Activated naive CD4-positive, alpha-beta T cell (primary cell): Measurements from ENCODE around the gene CCDC57.
"Not testable (repeated sequence)": the region's sequence is repeated elsewhere in the genome, so short reads cannot be mapped to it uniquely, and the experiment has no call there.

Experiments used
- DNase-seq, 4 experiments: peaks; one replicate each; lab custom pipeline; 2025; lab: John Stamatoyannopoulos, UW

Gene CCDC57

DNA sequence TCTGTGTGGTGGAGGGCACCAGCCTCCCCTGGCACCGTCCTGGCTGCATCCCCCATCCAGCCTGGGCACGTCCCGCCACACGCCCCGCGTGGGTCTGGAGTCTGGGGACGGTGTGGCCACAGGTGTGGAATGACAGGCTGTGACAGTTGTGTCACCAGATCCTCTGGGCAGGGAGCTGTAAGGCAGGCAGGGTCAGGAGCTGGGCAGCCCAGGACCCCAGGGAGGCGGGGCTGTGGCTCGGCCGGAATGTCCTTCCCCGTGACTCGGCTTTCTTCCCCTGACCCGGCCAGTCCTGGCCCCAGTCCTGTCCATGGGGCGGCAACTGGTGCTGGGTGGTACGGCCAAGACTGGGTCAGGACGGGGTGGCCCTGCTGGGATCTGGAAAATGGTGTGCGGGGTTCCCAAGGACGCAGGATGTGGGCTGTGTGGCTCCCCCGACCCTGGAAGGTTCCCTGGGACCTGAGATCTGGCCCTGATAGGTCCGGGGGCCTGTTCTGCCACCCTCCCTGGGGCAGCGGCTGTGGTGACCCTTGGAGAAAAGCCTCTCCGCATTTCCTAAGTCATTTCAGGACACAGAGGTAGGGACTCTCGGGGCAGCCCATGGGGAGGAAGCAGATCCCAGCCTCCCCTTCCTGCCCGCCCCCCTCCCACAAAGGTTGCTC, 12.9 kb upstream of the CCDC57 start:
- no peak for DNase-seq

DNA sequence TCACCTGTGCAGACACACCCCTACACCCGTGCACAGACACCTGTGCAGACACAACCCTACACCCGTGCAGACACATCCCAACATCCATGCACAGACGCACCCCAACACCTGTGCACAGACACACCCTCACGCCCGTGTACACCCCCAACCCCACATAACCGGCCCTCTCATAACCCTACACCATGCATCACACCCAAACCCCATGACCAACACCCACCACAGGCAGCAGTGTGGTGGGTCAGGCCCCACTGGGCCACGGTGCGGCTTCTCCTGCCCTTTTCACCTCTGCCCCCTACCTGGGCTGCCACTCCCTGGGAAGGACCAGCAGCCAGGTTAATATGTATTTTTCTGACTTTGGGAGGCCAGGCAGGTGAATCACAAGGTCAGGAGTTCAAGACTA, 12.0 kb upstream of the CCDC57 start:
- DNase-seq: no peak

DNA sequence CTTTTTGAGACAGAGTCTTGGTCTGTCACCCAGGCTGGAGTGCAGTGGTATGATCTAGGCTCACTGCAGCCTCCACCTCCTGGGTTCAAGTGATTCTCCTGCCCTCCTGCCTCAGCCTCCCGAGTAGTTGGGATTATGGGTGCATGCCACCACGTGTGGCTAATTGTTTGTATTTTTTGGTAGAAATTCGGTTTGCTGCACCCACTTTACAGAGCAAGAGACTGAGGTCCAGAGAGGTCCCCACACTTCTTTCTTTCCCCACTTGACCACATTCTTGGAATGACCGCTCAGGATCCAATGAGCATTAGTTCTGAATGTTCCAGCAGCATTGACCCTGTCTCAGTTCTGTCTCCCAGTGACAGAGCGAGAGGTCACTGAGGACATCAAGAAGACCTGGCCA, 10.9 kb upstream of the CCDC57 start:
- DNase-seq: no peak

DNA sequence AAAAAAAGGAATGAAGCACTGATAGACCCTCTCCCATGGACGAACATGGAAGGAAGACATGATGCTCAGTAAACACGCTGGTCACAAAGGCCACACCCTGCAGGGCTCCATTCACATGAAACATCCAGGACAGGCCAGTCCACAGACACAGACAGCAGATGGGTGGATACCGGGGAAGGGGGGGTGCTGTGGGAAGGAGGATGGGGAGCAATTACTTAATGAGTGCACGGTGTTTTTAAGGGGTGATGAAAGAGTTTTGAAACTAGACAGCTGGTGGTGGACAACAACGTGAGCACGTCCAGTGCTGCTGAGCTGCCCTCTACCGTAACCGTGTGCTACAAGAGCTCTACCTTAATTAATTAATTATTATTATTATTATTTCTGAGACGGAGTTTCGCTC, 10.2 kb upstream of the CCDC57 start:
- no peak for DNase-seq

DNA sequence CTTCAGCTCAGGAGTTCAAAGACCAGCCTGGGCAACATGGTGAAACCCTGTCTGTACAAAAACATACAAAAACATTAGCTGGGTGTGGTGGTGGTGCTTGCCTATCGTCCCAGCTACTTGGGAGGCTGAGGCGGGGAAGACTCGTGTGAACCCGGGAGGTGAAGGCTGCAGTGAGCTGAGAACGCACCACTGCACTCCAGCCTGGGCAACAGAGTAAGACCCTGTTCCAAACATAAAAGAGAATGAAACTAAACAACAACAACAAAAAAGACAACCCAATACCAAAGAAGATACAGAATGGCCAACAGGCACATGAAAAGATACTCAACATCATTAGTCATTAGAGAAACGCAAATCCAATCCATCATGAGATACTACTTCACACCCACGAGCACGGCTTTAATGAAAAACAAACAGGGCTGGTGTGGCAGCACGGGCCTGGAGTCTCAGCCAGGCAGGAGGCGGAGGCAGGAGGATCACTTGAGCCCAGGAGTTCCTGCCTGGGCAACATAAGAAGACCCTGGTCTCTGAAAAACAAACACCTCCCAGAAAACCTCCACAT, 8.8 kb upstream of the CCDC57 start:
- no peak for DNase-seq

DNA sequence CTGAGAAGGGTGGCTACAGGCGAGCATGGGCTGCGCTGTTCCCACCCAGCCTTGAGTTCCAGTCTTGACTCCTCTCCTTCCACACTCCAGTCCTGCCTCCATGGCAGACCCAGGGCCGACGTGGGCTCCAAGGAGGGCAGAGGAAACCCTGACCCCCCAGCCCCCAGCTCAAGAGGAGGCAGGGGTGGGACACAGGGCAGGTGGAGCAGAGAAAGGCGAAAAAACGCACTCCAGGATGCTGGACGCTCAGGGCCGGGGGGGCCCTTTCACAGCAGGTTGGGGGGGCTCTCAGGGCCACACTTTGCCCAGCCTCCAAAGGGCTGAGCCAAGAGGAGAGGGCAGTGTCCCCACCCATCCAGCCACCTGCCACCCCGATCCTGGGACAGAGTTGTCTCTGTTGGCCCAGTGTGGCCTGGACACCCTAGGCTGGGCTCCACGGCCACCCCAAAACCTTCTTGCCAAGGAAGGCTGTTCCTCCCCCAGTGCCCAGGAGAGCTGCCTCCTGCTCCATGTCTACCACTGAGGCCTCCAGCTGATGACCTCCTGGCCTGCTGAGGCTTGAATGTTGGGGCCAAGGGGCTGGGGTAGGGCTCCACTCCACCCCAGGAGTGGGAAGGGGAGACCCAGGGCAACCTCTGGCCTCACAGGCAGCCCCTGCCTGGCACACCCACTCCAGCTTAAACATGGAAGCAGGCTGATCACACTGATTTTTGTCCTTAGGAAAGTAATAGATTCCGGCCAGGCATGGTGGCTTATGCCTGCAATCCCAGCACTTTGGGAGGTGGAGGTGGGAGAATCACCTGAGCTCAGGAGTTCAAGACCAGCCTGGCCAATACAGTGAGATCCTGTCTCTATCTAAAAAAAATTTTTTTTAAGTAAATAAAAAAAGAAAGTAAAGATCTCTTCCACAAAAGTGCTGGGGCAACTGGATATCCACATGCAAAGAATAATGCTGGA, 7.4 kb upstream of the CCDC57 start:
- no peak for DNase-seq

DNA sequence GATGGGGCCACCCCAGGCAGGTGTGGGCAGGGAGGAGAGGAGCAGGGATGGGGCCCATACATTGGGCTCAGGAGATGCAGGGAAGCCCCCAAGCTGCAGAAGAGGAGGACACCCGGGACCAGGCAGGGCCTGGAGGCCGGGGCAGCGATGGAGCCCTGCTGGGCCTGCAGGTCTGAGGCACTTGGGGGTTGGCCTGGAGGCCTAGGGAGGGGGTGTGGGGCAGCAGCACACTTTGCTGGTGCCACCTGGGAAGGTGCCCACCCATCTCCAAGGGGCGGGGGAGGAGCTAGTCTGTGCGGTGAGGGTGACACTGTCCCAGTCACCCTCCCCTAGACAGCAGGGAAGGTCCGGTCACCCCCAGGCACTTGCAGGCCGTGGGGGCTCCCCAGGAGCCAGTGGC, 6.4 kb upstream of the CCDC57 start:
- no peak for DNase-seq

DNA sequence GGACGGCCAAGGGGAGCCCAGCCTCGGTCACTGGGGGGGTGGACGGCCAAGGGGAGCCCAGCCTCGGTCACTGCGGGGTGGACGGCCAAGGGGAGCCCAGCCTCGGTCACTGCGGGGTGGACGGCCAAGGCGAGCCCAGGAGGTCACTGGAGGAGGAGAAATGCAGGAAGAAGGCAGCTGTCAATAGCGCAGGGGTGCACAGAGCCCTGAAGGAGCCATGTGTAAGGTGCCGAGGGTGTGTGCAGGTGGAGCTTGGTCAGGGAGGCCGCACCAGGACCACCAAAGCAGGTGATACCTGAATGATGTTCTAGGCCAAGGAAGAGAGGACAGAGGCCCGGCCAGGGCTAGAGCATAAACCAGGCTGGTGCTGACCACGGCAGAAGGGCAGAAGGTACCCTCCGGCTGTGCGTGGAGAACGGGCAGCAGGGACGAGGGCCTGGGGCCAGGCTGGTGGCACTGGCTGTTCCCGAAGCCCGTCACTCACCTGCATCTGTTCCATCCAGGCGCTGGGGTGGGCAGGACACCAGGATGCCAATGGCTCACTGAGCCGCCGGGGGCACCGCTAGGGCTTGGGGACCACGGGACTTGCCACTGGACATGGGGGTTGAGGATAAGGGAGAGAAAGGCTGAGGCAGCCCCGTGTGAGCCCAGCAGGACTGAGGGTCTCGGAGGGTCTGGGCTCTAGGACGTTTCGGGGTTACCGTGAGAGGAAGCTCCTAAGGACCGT, 5.9 kb upstream of the CCDC57 start:
- no peak for DNase-seq

DNA sequence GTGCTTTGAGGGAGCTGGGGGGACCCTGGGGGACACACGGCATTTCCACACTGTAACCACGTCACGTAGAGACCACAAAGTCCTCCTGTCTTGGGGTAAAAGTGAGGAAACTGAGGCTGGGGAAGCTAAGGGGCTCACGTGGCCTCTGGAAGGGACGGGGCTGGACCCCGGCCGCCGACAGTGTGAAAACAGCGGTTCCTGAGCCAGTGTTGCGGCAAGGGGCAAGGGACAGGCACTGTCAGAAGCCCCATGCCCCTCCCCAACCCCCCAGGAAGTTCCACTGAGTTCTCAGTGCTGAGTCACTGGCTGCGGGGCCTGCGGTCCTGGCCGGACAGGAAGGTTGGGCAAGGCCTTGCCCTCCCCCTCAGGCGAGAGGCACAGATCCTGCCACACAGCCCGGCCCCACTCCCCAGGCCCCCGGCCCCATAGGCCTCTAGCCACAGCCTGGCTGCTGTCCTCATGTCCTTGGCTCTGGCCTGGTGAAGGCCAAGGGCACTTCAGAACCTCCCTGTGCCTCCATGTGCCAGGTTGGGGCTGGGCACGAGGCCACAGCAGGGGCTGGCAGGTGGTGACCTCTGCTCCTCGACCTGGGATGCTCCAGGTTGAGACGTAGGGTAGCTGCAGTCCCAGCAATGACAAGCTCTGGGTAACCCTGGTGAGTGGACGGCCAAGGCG, 5.0 kb upstream of the CCDC57 start:
- DNase-seq: no peak

DNA sequence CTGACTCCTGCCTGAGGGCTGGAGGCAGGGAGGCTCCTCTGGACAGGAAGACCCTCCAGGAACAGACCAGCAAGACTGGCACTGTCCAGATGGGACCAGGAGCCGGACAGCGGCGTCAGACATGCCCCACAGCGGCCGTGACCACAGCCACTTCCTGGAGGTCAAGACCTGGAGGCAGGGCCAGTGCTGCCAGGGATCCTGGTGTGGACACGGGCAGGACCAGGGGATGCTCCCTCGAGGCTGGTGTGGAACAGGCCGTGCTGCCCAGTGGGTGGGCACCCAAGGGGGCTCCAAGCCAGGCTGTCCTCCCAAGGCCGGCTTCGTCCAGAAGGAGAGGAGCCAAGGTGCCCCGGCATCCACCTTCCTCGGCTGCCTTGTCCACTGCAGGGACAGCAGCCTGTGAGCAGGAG, 4.5 kb upstream of the CCDC57 start:
- no peak for DNase-seq

DNA sequence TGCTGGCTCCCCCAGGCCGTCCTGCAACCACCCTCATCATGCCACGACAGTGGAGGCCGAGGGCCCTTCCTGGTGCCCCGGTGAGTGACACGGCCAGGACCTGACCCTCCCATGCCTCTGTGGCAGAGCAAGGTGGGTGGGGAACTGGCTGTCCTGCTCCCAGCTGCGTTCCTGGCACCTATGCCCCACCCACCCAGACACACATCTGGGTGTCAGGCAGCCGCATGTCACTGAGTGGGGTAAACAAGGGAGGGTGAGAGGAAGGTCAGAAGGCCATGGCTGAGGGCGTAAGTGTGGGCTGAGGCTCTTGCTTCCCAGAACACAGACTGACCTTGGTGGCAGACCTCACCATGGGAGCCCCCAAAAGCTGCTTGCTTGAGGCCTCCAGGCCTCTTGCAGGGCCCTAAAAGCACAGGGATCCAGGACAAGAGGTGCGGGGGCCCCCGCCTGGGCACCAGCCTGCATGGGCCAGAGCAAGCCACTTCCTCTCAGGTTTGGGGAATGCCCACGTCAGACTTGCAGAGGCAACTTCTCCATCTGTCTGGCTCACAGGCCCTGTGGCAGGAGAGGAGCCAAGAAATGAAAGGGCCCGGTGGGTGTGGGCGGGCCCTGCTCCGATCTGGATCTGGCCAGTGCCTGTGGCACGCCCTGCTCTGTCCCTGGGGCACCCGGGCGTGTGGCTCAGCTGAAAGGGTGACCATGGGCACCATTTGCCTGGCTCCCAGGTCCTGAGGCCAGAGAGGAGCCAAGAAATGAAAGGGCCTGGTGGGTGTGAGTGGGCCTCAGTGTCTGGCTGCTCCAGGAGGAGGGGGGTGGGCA, 3.9 kb upstream of the CCDC57 start:
- no peak for DNase-seq

DNA sequence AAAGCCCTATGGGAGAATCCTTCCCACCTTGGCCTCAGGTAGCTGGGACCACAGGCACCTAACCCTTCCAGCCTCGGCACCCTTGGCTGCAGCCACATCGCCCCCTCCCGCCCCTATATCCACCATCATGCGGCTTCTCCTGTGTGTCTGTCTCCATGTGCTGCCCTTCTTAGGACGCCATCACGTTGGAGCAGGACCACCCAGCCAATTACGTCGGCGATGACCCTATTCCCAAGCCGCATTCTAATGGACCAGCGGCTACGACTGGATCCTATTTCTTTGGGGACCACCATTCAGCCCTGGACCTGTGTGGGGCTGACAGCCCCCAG, 3.3 kb upstream of the CCDC57 start:
- DNase-seq: no peak

DNA sequence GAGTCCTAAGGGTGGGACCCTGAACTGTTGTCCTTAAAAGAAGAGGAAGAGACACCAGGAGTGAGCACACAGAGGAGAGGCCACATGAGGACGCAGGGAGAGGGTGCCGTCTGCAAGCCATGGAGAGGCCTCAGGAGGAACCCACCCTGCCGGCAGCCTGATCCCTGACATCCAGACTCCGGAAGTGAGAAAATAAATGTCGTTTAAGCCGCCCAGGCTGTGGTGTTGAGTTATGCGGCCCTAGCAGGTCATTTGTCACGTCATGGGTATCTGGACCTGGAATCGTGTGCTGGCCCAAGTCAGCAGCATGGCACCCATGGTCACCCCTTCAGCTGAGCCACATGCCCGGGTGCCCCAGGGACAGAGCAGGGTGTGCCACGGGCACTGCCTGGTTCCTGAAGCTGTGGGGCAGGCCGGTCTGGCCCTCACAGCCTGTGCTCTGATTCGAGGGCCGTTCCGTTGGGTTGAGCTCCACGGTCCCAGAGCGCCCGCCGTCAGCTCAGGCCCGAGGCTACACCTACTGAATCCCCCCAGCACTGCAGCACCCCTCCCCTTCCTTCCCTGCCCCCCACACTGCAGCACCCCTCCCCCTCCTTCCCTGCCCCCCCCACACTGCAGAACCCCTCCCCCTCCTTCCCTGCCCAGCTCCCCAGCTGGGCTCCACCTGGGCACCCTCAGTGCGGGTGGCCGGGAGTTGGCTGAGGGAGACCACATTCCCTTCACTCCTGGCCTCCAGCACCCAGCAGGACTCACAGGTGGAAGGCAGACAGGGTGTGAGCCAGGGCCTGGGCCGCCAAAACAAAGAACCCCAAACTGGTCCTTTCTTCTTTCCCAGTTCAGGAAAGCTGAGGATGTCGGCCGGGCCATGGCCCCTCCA, 2.7 kb upstream of the CCDC57 start:
- DNase-seq: no peak

DNA sequence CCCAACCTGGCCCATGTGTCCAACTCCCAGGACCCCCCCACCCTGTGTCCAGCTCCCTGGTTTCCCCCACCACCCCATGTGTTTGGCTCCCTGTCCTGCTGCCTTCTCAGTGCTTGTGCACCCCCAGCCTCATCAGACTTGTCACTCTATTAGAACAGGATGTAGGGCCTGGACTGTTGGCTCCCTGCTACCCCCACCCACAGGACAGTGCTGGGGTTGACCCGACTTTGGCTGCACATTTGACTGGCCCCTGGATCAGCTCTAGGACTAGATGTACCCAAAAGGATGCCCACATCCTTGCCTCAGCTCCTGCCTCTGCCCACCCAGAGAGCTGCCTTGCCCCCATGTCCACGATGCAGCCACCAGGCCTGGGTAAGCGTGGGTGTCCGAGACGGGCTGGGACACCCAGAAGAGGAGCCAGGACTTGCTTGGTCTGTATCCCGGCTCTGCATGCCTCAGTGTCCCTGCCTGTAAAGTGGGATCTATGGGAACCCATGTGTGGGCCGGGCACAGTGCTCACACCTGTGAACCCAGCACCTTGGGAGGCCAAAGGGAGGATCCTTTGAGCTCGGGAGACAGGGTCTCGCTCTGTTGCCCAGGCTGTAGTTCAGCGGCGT, 1.5 kb upstream of the CCDC57 start:
- DNase-seq: no peak

DNA sequence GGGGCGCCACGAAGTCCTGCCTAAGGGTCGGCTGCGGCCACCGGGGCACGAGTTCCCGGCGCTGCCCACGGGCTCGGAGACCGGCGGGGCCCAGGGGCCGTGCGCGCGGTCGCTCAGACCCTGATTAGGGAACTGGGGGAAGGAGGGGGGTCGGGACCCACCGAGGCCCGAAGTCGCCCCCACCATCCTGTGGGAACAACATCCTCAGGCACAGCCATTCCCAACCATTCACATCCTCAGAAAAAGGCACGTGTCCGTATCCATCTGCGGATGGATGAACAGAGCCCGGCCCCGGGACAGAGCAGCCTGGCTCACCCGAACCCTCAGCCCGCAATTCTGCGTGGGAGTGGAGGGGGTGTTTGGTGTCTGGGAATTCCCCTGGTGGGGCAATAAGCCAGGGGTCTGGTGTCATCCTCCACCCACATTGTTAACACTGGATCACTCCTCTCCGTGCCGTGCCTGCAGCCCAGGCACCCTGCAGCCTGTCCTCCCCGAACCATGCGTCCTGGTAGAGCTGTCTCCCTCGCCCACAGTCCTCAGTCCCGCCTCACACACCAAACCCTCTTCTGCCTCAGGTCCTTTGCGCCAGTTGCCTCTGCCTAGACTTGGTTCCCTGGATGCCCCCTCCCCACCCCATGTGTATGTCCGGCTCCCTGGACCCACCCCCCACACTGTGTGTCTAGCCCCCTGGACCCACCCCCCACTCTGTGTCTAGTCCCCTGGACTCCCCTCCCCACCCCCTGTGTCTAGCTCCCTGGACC, 789 bp upstream of the CCDC57 start:
- no peak for DNase-seq

DNA sequence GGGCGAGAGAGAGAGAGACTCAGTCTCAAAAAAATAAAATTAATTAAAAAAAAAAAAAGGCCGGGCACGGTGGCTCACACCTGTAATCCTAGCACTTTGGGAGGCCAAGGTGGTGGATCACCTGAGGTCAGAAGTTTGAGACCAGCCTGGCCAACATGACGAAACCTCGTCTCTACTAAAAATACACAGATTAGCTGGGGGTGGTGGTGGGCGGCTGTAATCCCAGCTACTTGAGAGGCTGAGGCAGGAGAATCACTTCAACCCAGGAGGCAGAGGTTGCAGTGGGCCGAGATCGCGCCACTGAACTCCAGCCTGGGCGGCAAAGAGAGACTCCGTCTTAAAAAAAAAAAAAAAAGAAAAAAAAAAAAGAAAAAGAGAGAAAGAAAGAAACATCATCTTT, 2.0 kb downstream of the CCDC57 start:
- DNase-seq: not testable (repeated sequence)

DNA sequence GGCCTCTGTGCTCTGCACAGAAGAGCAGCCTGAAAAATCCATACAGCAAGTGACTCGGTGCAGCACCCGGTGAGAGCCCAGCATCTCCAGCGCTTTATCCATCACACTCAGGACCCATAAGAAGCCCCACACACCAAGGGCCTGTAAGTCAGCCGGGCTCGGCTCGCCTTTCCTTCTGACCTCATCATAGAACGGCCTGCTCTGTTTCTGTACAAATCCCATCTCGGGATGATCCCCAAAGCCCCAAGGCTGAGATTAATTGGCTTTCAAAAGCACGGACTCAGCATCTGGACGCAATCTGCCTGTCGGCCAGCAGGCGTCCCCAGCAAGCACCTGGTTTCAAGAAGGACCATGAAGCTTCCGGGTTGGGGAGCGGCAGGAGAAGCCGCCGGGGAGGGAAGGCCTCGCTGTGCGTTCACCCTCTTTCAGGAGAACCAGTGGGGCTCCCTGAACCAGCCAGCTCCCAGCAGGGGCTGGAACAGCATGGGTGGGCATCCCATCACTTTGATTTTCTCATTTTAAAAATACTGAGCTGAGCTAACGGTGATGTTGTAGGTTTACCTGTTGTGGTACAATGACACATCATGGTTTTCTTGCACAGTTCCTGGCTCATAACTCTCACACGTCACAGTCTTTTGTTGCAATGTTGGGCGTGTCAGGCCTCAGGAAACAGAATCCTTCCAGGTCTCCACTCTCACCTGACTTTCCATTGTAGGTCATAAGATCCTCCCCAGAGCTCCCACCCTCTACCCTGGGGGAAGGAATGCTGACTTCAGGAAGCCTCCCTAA, 6.7 kb downstream of the CCDC57 start:
- peak in 3 of 4 experiments; percentile 32 to 69 (median 63) for DNase-seq
